ENCODE data around the gene MTG2. TPM values are rescaled to one million over a fixed set of nuclear protein-coding genes. Genes with fewer than 3 reads are reported as not detected.
A peak's percentile ranks its signal among the peaks of the same experiment; 100 is the strongest.

MTG2 gene
- total and polyA plus RNA-seq, 4 donors, result 13.0 to 28.0 (median 24.4) TPM

DNA sequence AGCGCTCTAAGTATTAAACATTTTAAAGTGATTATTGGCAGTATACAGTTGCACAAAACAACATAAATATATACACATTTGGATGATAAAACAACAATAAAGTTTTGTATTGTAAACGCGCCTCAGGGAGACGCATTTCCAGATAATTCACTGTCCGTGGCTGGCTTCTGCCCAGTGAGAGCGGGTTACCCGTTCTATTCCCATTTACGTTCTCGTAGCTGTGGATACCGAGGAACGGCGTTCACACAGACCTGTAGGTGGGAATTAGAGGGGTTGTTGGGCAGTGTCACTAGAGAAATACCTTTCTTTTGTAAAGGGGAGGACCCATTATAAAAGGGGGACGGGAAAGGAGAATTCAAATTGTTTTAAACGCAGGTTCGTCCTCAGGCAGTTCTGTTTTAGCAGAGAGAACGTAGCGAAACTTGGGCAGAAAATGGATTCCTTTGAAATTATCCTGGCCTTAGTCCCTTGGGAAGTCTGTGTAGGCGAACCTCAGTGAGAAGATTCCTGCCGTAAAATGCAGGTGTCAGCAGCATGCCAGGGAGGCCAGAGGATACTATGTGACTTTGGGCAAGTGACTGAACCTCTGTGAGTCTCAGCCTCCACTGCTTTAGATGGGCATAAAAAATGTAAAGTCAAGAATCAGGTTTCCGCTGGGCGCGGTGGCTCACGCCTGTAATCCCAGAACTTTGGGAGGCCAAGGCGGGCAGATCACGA is 756 bp downstream of the MTG2 start:
- peaks cover 0 to 4% (median 0%) of the 10 kb centered on the region in 4 donors for H3K36me3 ChIP-seq (ENCODE audit: control insufficient read depth in 4 of 4, insufficient read depth in 3 of 4, low read depth in 1 of 4, low read length in 3 of 4)
- DNase-seq (ENCODE audit: low spot score), result no peak
- H3K27me3 ChIP-seq (ENCODE audit: control insufficient read depth in 4 of 4, insufficient read depth in 4 of 4, low read length in 3 of 4), result no peaks in the 10 kb centered on the region
- no peaks in the 10 kb centered on the region for H3K9me3 ChIP-seq (ENCODE audit: control insufficient read depth in 4 of 4, low read length in 3 of 4)
- peak overlapping the region; percentile 88 to 97 for H3K9ac ChIP-seq (ENCODE audit: low read depth in 1 of 2, low read length in 2 of 2)
- WGBS, result 25% methylated on average over 25 of the region's 25 CpGs
- peak overlapping the region; percentile 87 to 98 for H3K27ac ChIP-seq (ENCODE audit: low read depth in 1 of 2, low read length in 2 of 2)
- H3K4me1 ChIP-seq (ENCODE audit: control insufficient read depth in 4 of 4, insufficient read depth in 4 of 4, low read length in 3 of 4), result peaks cover 7 to 55% (median 36%) of the 10 kb centered on the region in 4 donors
- no peak for TF ChIP-seq YY1 (IDR thresholded peaks at IDR 0.05)
- no peak for TF ChIP-seq RAD21 (IDR thresholded peaks at IDR 0.05)
- no peak for TF ChIP-seq FOXA2 (IDR thresholded peaks at IDR 0.05)
- TF ChIP-seq HNF4A (conservative IDR thresholded peaks at IDR 0.05), result no peak
- TF ChIP-seq GABPA (IDR thresholded peaks at IDR 0.05 in 1 of 2, conservative IDR thresholded peaks at IDR 0.05 in 1 of 2), result no peak
- TF ChIP-seq TAF1 (conservative IDR thresholded peaks at IDR 0.05), result no peak
- peak overlapping the region; percentile 83 to 95 (median 91) for H3K4me3 ChIP-seq (ENCODE audit: low read depth in 1 of 3, low read length in 3 of 3)

DNA sequence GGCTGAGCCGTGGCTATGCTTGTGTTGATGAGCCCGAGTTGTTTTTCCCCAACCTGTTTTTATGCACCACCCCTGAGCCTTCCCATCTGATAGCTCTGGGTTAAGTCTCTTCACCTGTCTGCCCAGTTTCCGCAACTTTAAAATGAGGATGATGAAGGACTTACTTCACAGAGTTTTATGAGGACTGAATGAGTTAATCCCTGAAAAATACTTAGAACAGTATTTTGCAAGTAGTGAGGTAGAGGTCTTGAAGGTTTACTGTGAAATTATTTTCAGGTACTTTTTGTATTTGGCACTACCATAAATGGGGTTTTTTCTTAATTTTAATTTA is 3.2 kb downstream of the MTG2 start:
- H3K4me3 ChIP-seq (ENCODE audit: low read depth in 1 of 3, low read length in 3 of 3), result no peak overlapping the region

More for the DNA sequence above, 3.2 kb downstream of the MTG2 start:
- Histone ChIP-seq H3K4me1 (ENCODE audit: control insufficient read depth in 4 of 4, insufficient read depth in 4 of 4, low read length in 3 of 4) (peaks cover 7 to 44% (median 35%) of the 10 kb centered on the region in 4 donors), H3K27me3 (ENCODE audit: control insufficient read depth in 4 of 4, insufficient read depth in 4 of 4, low read length in 3 of 4) (no peaks in the 10 kb centered on the region), H3K9me3 (ENCODE audit: control insufficient read depth in 4 of 4, low read length in 3 of 4) (no peaks in the 10 kb centered on the region), H3K27ac (ENCODE audit: low read depth in 1 of 2, low read length in 2 of 2) (peak overlapping the region; percentile 83 to 93), H3K9ac (ENCODE audit: low read depth in 1 of 2, low read length in 2 of 2) (peak overlapping the region in 1 of 2 donors; percentile 11), H3K36me3 (ENCODE audit: control insufficient read depth in 4 of 4, insufficient read depth in 3 of 4, low read depth in 1 of 4, low read length in 3 of 4) (peaks cover 0 to 8% (median 3%) of the 10 kb centered on the region in 4 donors)
- TF ChIP-seq JUND (IDR thresholded peaks at IDR 0.05) (no peak), EGR1 (IDR thresholded peaks at IDR 0.05; ENCODE audit: low read depth in 2 of 2) (no peak), FOXA2 (IDR thresholded peaks at IDR 0.05) (no peak), ATF3 (IDR thresholded peaks at IDR 0.05) (no peak), CTCF (IDR thresholded peaks at IDR 0.05; ENCODE audit: low read depth, low read length, missing input control) (no peak), RAD21 (IDR thresholded peaks at IDR 0.05) (no peak), MAX (IDR thresholded peaks at IDR 0.05) (no peak), NR2F2 (IDR thresholded peaks at IDR 0.05) (no peak), TAF1 (conservative IDR thresholded peaks at IDR 0.05) (no peak), SP1 (IDR thresholded peaks at IDR 0.05) (no peak), GABPA (IDR thresholded peaks at IDR 0.05 in 1 of 2, conservative IDR thresholded peaks at IDR 0.05 in 1 of 2) (no peak), HNF4G (IDR thresholded peaks at IDR 0.05) (no peak)
- no peak for DNase-seq (ENCODE audit: low spot score)
- WGBS, result 54% methylated on average over 3 of the region's 3 CpGs

Measured in liver (tissue), 9 donors.